K562 (cell line): Measurements from ENCODE around the gene DISC1. TPM values are rescaled to one million over a fixed set of nuclear protein-coding genes. Genes with fewer than 3 reads are reported as not detected.
A peak's percentile ranks its signal among the peaks of the same experiment; 100 is the strongest.
"Not testable (repeated sequence)": the region's sequence is repeated elsewhere in the genome, so short reads cannot be mapped to it uniquely, and the experiment has no call there.

Experiments used
- ATAC-seq: fragments of 200-7000 bp; cut with Tn5 transposase; 3 replicates; pipeline ENCODE4 v1.9.1; 2020; ENCODE audit warnings: moderate library complexity
- BruUV-seq: library from RNA; stranded (reverse); fragments of 400-500 nt; replicated peaks from 2 replicates; lab custom pipeline; 2021; lab: Mats Ljungman, UMichigan
- CTCF ChIA-PET: fragments of 300-600 bp; formaldehyde crosslinking; extraction: SDS; loops from one replicate; lab custom pipeline; 2021; ENCODE audit warnings: low intra/inter-chr PET ratio; lab: Yijun Ruan, JAX
- POLR2A ChIA-PET: fragments of 300-600, 350-650 bp; sonication (Branson Sonifier 250); formaldehyde crosslinking; extraction: SDS; loops from one replicate; lab custom pipeline; 2021; ENCODE audit warnings: antibody characterized with exemption, inconsistent platforms; lab: Yijun Ruan, JAX
- DNase-seq, 4 experiments: peaks; one replicate each; pipeline versions ENCODE4 v3.0.0 to v3.0.0-alpha.2; 2011 to 2018; ENCODE audit warnings: low spot score in 3 of 4, mixed read lengths in 3 of 4; ENCODE audit errors: extremely low read depth in 1 of 4
- FAIRE-seq: peaks from 2 replicates; lab custom pipeline; 2011; peaks lifted over from hg19 to GRCh38; lab: Jason Lieb, UNC
- H2AFZ ChIP-seq: 2 replicates; pipeline ENCODE4 v1.6.0; 2011; ENCODE audit warnings: low read depth, low read length, control low read depth, inconsistent platforms
- H3K27ac ChIP-seq: fragments of 200-600 bp; 3 replicates; pipeline ENCODE4 v1.8.0; 2011; ENCODE audit warnings: low read depth, mild to moderate bottlenecking, control low read depth, inconsistent platforms, low read length, moderate library complexity, mixed read lengths; ENCODE audit errors: extremely low read depth
- H3K27me3 ChIP-seq, 2 experiments: fragments of 300-600 bp in 1 of 2; 2 replicates in 1 of 2; 3 replicates in 1 of 2; pipeline versions ENCODE4 v1.6.0 to v1.8.0; 2011; ENCODE audit warnings: inconsistent platforms in 2 of 2, low read length in 2 of 2, mild to moderate bottlenecking in 1 of 2, mixed read lengths in 1 of 2, moderate library complexity in 1 of 2; ENCODE audit not compliant: control insufficient read depth in 2 of 2, insufficient read depth in 2 of 2
- H3K36me3 ChIP-seq: fragments of 300-600 bp; 3 replicates; pipeline ENCODE4 v1.8.0; 2011; ENCODE audit warnings: mild to moderate bottlenecking, low read length, inconsistent platforms; ENCODE audit not compliant: control insufficient read depth, insufficient read depth
- H3K4me1 ChIP-seq, 2 experiments: fragments of 200-600 bp in 1 of 2; replicated peaks in 1 of 2; 2 replicates in 1 of 2; 3 replicates in 1 of 2; pipeline versions ENCODE4 v1.5.1 to v1.8.0; 2011; ENCODE audit warnings: inconsistent platforms in 2 of 2, low read length in 2 of 2, mild to moderate bottlenecking in 1 of 2, mixed read lengths in 1 of 2, moderate library complexity in 1 of 2; ENCODE audit not compliant: control insufficient read depth in 2 of 2, insufficient read depth in 2 of 2
- H3K4me2 ChIP-seq: 2 replicates; pipeline ENCODE4 v1.6.1; 2011; ENCODE audit warnings: low read length, control low read depth, inconsistent platforms, mixed read lengths; ENCODE audit not compliant: insufficient read depth
- H3K4me3 ChIP-seq: fragments of 200-600 bp; sonication (generic), shearing (Covaris generic); 2 replicates; pipeline ENCODE4 v1.5.1; 2016; ENCODE audit warnings: control low read depth, inconsistent platforms
- H3K79me2 ChIP-seq: fragments of 200-600 bp; 3 replicates; pipeline ENCODE4 v1.8.0; 2011; ENCODE audit warnings: low read length, inconsistent platforms; ENCODE audit not compliant: control insufficient read depth, insufficient read depth
- H3K9ac ChIP-seq, 2 experiments: 2 replicates each; pipeline versions ENCODE4 v1.6.0 to v1.6.1; 2011; ENCODE audit warnings: low read depth in 2 of 2, low read length in 2 of 2, control low read depth in 1 of 2, inconsistent platforms in 1 of 2, mild to moderate bottlenecking in 1 of 2, mixed read lengths in 1 of 2; ENCODE audit not compliant: insufficient read depth in 1 of 2
- H3K9me1 ChIP-seq: one replicate; pipeline ENCODE4 v1.6.0; 2011; ENCODE audit warnings: inconsistent platforms, mild to moderate bottlenecking, low read length, moderate library complexity; ENCODE audit not compliant: control insufficient read depth, insufficient read depth
- H3K9me3 ChIP-seq: replicated peaks from 2 replicates; pipeline ENCODE4 v1.5.1; 2011; ENCODE audit warnings: low read depth, low read length, inconsistent platforms; ENCODE audit not compliant: control insufficient read depth, insufficient read depth
- H4K20me1 ChIP-seq: replicated peaks from 2 replicates; pipeline ENCODE4 v1.6.1; 2011; ENCODE audit warnings: low read length, inconsistent platforms, mixed read lengths; ENCODE audit not compliant: control insufficient read depth, insufficient read depth
- HNRNPUL1 ChIP-seq: fragments of 200-400 bp; formaldehyde crosslinking; IDR thresholded peaks from 2 replicates; pipeline ENCODE4 v1.6.1; 2017; ENCODE audit warnings: low read length
- ZFP1 ChIP-seq: fragments of 450-650 bp; formaldehyde crosslinking; IDR thresholded peaks from 2 replicates; pipeline ENCODE4 v1.4.0; 2020; ENCODE audit warnings: mild to moderate bottlenecking, mixed read lengths
- ZNF146 ChIP-seq: IDR thresholded peaks from one replicate; pipeline ENCODE4 v1.6.1; 2018; ENCODE audit warnings: missing compliant biosample characterization; ENCODE audit not compliant: unreplicated experiment
- WGBS: fragments of 100-300 bp; shearing (Covaris generic); methylation state at CpG from one replicate; pipeline ENCODE4 v1.1.6; 2016; ENCODE audit warnings: low coverage, mixed read lengths; ENCODE audit not compliant: insufficient coverage; ENCODE audit errors: missing lambda C conversion rate; 5-methylcytosine and 5-hydroxymethylcytosine counted together
- in situ Hi-C: fragments of 300-500 bp; cut with MboI; formaldehyde crosslinking; loops from 4 replicates; pipeline ENCODE4 v1.15.0; 2018; ENCODE audit warnings: inconsistent platforms, mixed read lengths
- intact Hi-C: fragments of 100-400 bp; cut with micrococcal nuclease; formaldehyde crosslinking; loops from 2 replicates; pipeline ENCODE4 v1.14.2; 2022
- polyA plus RNA-seq, 8 experiments: library from polyadenylated mRNA; depleted of rRNA in 4 of 8; stranded (reverse) in 5 of 8; unstranded in 3 of 8; fragments of >200 nt; fragmentation: Nextera tagmentation in 2 of 8; fragmentation: Illumina TruSeq in 1 of 8; extraction: Ambion mirVana in 2 of 8; extraction: Trizol in 1 of 8; gene quantifications; 2 replicates each; pipeline versions ENCODE4 v1.2.1 to v1.2.3, GENCODE V29; 2011 to 2014; ENCODE audit warnings: inconsistent platforms in 1 of 8, missing spikeins in 1 of 8
- total RNA-seq, 7 experiments: library from RNA; depleted of rRNA in 6 of 7; stranded (reverse); fragments of >200 nt in 6 of 7; fragmentation: Illumina TruSeq in 2 of 7; extraction: Trizol in 2 of 7; gene quantifications; 2 replicates each; pipeline versions ENCODE4 v1.2.1 to v1.2.3, GENCODE V29; 2011 to 2021; ENCODE audit warnings: low replicate concordance in 1 of 7

DISC1 gene
- total and polyA plus RNA-seq, 9 of the 15 experiments (the other 6 are each of a cell fraction or from before 2014, with no cell fraction given), result 0.01 to 0.11 (median 0.08) TPM; not detected in 1

- intact Hi-C loops, H3K27me3 ChIP-seq, POLR2A ChIA-PET, BruUV-seq, H3K36me3 ChIP-seq, H3K9me1 ChIP-seq, H4K20me1 ChIP-seq, in situ Hi-C loops, H3K4me1 ChIP-seq, H3K4me3 ChIP-seq, DNase-seq, CTCF ChIA-PET, H3K4me2 ChIP-seq, ATAC-seq, H3K9ac ChIP-seq, H3K9me3 ChIP-seq, H3K27ac ChIP-seq, H2AFZ ChIP-seq, H3K79me2 ChIP-seq, FAIRE-seq: not testable (repeated sequence)
- WGBS, result 3% methylated on average over 4 of the region's 4 CpGs
- peak; percentile 56 for TF ChIP-seq ZNF146
Observed at GRCh38 chr1:231669864-231670621, 43.5 kb downstream of the DISC1 start.

- DNase-seq, result no peak
- Histone ChIP-seq H3K4me2 (no peak overlapping the region), H3K9me3 (no peaks in the 10 kb centered on the region), H3K4me1 (no peaks in the 10 kb centered on the region), H3K27me3 (peaks cover 4 to 11% of the 10 kb centered on the region in 2 experiments; a peak in 3 of 5 replicates), H3K9ac (no peak overlapping the region), H4K20me1 (no peaks in the 10 kb centered on the region), H3K9me1 (no peaks in the 10 kb centered on the region), H3K27ac (no peak overlapping the region), H2AFZ (no peak overlapping the region), H3K36me3 (no peaks in the 10 kb centered on the region), H3K4me3 (no peak overlapping the region), H3K79me2 (no peaks in the 10 kb centered on the region)
- ChIA-PET CTCF (no interaction called here), POLR2A (no interaction called here)
- in situ Hi-C loops (no loop called here), intact Hi-C loops (no loop called here)
- WGBS, result 0% methylated on average over 1 of the region's 1 CpG
- ATAC-seq, result no peak
- no peak for FAIRE-seq
- BruUV-seq, result no TSS peak
- TF ChIP-seq HNRNPUL1, result no peak
- peak; percentile 71; the same call in 1 of the 2 replicates for TF ChIP-seq ZFP1 (CRISPR knock-in tag)
- TF ChIP-seq, all 486 proteins: peak for 1
Observed at GRCh38 chr1:231670755-231671154, 44.2 kb downstream of the DISC1 start.
